Measurements from ENCODE around the gene SPEM3.

DNA sequence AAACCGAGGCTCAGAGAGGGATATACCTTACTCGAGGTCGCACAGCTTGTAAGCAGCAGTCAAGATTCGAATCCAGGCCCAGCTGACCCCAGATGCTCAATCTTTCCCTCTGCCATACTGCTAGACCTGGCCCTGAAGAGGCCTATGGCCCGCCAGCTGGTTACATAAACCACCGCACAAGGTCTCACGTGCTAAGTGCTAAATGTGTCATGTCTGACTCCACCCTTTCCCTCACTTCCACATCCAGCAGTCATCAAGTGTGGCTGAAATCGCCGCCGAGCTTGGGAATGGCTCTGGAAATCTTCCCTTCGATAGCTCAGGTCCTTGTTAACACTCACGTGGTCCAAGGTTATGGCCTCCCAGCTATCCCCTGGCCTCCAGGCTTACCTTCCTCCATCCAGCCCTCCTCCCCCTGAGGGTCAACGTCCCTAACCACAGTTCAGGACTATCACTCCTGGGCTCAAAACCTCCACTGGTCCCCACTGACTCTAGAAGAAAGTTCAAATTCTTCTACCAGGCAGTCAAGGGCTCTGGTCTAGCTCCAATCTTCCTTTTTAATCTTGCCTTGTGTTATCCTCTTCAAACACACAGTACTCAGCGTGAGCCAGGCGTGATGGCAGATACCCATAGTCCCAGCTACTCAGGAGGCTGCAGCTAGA is 47.2 kb downstream of the SPEM3 start:
- TF ChIP-seq, protein P1, sequence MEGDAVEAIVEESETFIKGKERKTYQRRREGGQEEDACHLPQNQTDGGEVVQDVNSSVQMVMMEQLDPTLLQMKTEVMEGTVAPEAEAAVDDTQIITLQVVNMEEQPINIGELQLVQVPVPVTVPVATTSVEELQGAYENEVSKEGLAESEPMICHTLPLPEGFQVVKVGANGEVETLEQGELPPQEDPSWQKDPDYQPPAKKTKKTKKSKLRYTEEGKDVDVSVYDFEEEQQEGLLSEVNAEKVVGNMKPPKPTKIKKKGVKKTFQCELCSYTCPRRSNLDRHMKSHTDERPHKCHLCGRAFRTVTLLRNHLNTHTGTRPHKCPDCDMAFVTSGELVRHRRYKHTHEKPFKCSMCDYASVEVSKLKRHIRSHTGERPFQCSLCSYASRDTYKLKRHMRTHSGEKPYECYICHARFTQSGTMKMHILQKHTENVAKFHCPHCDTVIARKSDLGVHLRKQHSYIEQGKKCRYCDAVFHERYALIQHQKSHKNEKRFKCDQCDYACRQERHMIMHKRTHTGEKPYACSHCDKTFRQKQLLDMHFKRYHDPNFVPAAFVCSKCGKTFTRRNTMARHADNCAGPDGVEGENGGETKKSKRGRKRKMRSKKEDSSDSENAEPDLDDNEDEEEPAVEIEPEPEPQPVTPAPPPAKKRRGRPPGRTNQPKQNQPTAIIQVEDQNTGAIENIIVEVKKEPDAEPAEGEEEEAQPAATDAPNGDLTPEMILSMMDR (IDR thresholded peaks at IDR 0.05): no peak
- TF ChIP-seq ZFX (IDR thresholded peaks at IDR 0.05; ENCODE audit: borderline replicate concordance): no peak

Data from 22Rv1 (cell line).